ENCODE measurements around the gene SHISA5. TPM values are rescaled to one million over a fixed set of nuclear protein-coding genes. Genes with fewer than 3 reads are reported as not detected.
A peak's percentile ranks its signal among the peaks of the same experiment; 100 is the strongest.

SHISA5 gene
- total RNA-seq, 1 donor from 2014 or later, result 283 TPM

- no peak for DNase-seq (ENCODE audit: low spot score)
- H3K9me3 Mint-ChIP-seq (ENCODE audit: unreplicated experiment), result no peaks in the 10 kb centered on the region
- H3K27ac Mint-ChIP-seq (ENCODE audit: unreplicated experiment), result peak overlapping the region; percentile 98
- peaks cover 24% of the 10 kb centered on the region for H3K36me3 Mint-ChIP-seq (ENCODE audit: low read depth, unreplicated experiment)
- TF ChIP-seq, protein P1, sequence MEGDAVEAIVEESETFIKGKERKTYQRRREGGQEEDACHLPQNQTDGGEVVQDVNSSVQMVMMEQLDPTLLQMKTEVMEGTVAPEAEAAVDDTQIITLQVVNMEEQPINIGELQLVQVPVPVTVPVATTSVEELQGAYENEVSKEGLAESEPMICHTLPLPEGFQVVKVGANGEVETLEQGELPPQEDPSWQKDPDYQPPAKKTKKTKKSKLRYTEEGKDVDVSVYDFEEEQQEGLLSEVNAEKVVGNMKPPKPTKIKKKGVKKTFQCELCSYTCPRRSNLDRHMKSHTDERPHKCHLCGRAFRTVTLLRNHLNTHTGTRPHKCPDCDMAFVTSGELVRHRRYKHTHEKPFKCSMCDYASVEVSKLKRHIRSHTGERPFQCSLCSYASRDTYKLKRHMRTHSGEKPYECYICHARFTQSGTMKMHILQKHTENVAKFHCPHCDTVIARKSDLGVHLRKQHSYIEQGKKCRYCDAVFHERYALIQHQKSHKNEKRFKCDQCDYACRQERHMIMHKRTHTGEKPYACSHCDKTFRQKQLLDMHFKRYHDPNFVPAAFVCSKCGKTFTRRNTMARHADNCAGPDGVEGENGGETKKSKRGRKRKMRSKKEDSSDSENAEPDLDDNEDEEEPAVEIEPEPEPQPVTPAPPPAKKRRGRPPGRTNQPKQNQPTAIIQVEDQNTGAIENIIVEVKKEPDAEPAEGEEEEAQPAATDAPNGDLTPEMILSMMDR (IDR thresholded peaks at IDR 0.05; ENCODE audit: unreplicated experiment), result no peak
- H3K27me3 Mint-ChIP-seq (ENCODE audit: unreplicated experiment), result peaks cover 19% of the 10 kb centered on the region
- H3K4me1 Mint-ChIP-seq (ENCODE audit: unreplicated experiment), result peaks cover 27% of the 10 kb centered on the region
- H3K4me3 Mint-ChIP-seq (ENCODE audit: unreplicated experiment), result no peak overlapping the region
These were observed 36.9 kb downstream of the SHISA5 start for GRCh38 chr3:48467110-48467454.

DNA sequence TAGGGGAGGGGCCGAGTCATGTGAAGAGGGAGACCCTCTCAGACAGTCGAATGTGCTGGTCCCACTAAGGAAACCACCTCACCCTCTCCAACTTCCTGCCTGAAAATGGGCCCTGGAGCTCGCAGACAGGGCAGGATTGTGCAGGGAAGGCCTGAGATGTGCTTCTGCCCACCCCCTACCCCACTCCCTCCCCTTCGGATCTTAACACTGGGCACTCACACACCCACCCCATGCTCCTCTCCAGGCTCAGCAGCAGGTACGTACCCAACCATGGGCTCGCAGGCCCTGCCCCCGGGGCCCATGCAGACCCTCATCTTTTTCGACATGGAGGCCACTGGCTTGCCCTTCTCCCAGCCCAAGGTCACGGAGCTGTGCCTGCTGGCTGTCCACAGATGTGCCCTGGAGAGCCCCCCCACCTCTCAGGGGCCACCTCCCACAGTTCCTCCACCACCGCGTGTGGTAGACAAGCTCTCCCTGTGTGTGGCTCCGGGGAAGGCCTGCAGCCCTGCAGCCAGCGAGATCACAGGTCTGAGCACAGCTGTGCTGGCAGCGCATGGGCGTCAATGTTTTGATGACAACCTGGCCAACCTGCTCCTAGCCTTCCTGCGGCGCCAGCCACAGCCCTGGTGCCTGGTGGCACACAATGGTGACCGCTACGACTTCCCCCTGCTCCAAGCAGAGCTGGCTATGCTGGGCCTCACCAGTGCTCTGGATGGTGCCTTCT, 37.4 kb downstream of the SHISA5 start:
- peaks cover 24% of the 10 kb centered on the region for H3K36me3 Mint-ChIP-seq (ENCODE audit: low read depth, unreplicated experiment)
- H3K4me1 Mint-ChIP-seq (ENCODE audit: unreplicated experiment), result peaks cover 27% of the 10 kb centered on the region
- peak overlapping the region; percentile 98 for H3K27ac Mint-ChIP-seq (ENCODE audit: unreplicated experiment)
- H3K27me3 Mint-ChIP-seq (ENCODE audit: unreplicated experiment), result peaks cover 19% of the 10 kb centered on the region
- no peaks in the 10 kb centered on the region for H3K9me3 Mint-ChIP-seq (ENCODE audit: unreplicated experiment)
- TF ChIP-seq, protein P1 (IDR thresholded peaks at IDR 0.05; ENCODE audit: unreplicated experiment), result no peak
- DNase-seq (ENCODE audit: low spot score), result no peak
- no peak overlapping the region for H3K4me3 Mint-ChIP-seq (ENCODE audit: unreplicated experiment)

DNA sequence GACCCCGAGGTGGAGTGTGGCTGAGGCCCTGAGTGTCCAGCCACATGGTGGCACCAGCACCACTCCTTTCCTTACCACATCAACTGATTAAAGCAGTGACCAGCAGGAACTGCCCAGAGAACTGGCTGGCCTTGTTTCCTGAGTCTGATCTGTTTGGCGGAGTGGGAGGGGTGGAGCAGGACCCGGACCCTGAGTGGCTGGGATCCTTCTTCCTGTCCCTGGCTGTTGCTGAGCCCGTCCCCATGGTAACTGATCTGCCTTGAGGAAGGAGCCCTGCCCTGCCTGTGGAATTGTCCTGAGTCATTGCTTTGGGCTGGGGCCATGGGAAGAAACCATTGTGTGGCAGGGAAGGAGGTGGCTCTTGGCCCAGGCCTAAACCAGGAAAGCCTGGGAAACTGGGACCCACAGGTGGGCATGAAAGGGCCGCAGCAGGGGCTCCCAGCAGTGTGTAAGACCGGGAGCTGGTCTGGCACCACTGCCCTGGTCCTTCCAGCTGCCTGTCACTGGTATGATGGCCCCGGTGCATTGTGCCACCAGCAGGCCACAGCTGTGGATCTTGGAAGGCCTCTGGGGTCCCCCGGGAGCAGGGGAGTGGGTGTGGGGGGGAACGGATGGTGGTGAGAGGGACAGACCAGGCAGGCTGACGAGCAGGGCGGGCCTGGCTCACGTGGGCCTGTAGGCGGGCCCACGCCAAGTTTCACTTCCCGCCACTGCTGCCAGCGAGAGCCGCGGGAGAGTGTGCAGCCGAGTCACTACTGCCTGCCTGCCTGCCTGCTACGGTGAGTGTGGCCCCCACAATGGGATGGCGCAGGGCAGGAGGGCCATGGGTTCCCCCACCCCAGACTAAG, 38.2 kb downstream of the SHISA5 start:
- peak; percentile 92 for DNase-seq (ENCODE audit: low spot score)
- peak overlapping the region; percentile 40 for H3K4me3 Mint-ChIP-seq (ENCODE audit: unreplicated experiment)
- no peaks in the 10 kb centered on the region for H3K9me3 Mint-ChIP-seq (ENCODE audit: unreplicated experiment)
- H3K27me3 Mint-ChIP-seq (ENCODE audit: unreplicated experiment), result peaks cover 19% of the 10 kb centered on the region
- peak overlapping the region; percentile 98 for H3K27ac Mint-ChIP-seq (ENCODE audit: unreplicated experiment)
- TF ChIP-seq, protein P1 (IDR thresholded peaks at IDR 0.05; ENCODE audit: unreplicated experiment), result peak; percentile 10
- H3K4me1 Mint-ChIP-seq (ENCODE audit: unreplicated experiment), result peaks cover 27% of the 10 kb centered on the region
- H3K36me3 Mint-ChIP-seq (ENCODE audit: low read depth, unreplicated experiment), result peaks cover 30% of the 10 kb centered on the region

- Mint-ChIP-seq H3K27ac (ENCODE audit: unreplicated experiment) (peak overlapping the region; percentile 98), H3K4me3 (ENCODE audit: unreplicated experiment) (no peak overlapping the region), H3K27me3 (ENCODE audit: unreplicated experiment) (peaks cover 19% of the 10 kb centered on the region), H3K4me1 (ENCODE audit: unreplicated experiment) (peaks cover 27% of the 10 kb centered on the region), H3K9me3 (ENCODE audit: unreplicated experiment) (no peaks in the 10 kb centered on the region), H3K36me3 (ENCODE audit: low read depth, unreplicated experiment) (peaks cover 34% of the 10 kb centered on the region)
- DNase-seq (ENCODE audit: low spot score), result no peak
- TF ChIP-seq, protein P1 (IDR thresholded peaks at IDR 0.05; ENCODE audit: unreplicated experiment), result no peak
These were observed 38.8 kb downstream of the SHISA5 start for GRCh38 chr3:48465237-48465530.

DNA sequence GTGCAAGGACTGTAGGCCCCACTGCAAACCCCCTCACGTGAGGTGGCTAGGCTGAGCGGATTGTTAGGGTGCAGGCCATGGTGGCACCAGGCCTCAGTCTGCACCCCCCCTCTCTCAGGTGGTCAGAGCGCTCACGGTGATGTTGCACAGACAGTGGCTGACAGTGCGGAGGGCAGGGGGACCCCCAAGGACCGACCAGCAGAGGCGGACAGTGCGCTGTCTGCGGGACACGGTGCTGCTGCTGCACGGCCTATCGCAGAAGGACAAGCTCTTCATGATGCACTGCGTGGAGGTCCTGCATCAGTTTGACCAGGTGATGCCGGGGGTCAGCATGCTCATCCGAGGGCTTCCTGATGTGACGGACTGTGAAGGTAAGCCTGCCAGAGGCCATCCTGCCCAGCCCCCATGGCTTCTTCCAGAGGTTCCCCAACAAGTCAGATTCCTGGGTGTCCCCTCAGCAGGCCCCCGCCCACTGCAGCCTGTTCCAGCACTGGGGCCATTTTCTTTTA, 39.2 kb downstream of the SHISA5 start:
- Mint-ChIP-seq H3K9me3 (ENCODE audit: unreplicated experiment) (no peaks in the 10 kb centered on the region), H3K27me3 (ENCODE audit: unreplicated experiment) (peaks cover 19% of the 10 kb centered on the region), H3K4me3 (ENCODE audit: unreplicated experiment) (no peak overlapping the region), H3K36me3 (ENCODE audit: low read depth, unreplicated experiment) (peaks cover 32% of the 10 kb centered on the region), H3K4me1 (ENCODE audit: unreplicated experiment) (peaks cover 25% of the 10 kb centered on the region), H3K27ac (ENCODE audit: unreplicated experiment) (peak overlapping the region; percentile 98)
- no peak for DNase-seq (ENCODE audit: low spot score)
- TF ChIP-seq, protein P1 (IDR thresholded peaks at IDR 0.05; ENCODE audit: unreplicated experiment), result no peak

Measured in endothelial cell (in vitro differentiated cells).